ENCODE data around the gene KLK6.

Gene KLK6

DNA sequence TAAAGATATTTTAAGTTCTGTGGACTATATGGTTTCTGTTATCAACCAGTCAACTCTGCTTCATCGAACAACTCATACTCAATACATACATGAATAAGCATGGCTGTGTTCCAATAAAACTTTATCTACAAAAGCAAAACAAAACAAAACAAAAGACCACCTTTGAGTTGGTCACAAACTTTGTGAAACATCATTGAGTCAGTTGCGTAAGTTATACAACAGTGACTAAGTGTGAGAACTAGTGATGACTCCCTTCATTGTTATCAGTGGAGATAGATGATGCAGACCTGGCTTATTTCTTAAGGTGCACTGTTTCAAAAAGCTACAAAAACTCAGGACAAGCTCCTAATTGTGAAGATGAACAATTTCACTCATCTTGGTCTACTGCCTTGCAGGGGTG, 43.7 kb downstream of the KLK6 start:
- Histone ChIP-seq H3K4me3 (ENCODE audit: low read depth, low read length) (no peak overlapping the region), H3K27ac (ENCODE audit: low read depth, low read length) (no peak overlapping the region), H3K9ac (ENCODE audit: low read length) (no peak overlapping the region), H3K36me3 (ENCODE audit: control insufficient read depth, insufficient read depth, low read length) (no peaks in the 10 kb centered on the region), H3K27me3 (ENCODE audit: control insufficient read depth, insufficient read depth, low read length) (peaks cover 24% of the 10 kb centered on the region), H3K9me3 (ENCODE audit: control insufficient read depth, insufficient read depth, low read depth, low read length) (no peaks in the 10 kb centered on the region), H3K4me1 (ENCODE audit: control insufficient read depth, insufficient read depth, low read length) (peaks cover 10% of the 10 kb centered on the region)

DNA sequence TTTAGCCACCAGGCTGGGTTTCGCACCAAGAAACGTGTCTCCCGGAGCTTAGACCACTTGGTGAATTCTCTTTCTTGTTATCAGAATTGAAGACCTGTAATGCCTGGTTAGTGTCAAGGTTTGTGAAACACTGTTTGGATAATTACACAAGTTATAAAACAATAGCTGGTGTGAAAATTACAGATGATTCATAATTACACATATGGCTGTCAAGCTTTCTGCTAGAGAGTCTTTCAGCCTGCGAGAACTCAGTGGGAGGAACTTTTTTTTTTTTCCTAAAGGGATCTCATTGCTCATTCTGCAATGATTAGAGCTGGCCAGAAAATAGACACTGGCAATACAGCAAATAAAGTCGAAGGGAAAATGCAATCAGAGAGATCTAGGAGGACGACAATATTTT, 44.8 kb downstream of the KLK6 start:
- H3K4me3 ChIP-seq (ENCODE audit: low read depth, low read length), result no peak overlapping the region
- peaks cover 30% of the 10 kb centered on the region for H3K27me3 ChIP-seq (ENCODE audit: control insufficient read depth, insufficient read depth, low read length)
- H3K4me1 ChIP-seq (ENCODE audit: control insufficient read depth, insufficient read depth, low read length), result peaks cover 10% of the 10 kb centered on the region
- no peaks in the 10 kb centered on the region for H3K9me3 ChIP-seq (ENCODE audit: control insufficient read depth, insufficient read depth, low read depth, low read length)
- no peak overlapping the region for H3K9ac ChIP-seq (ENCODE audit: low read length)
- no peaks in the 10 kb centered on the region for H3K36me3 ChIP-seq (ENCODE audit: control insufficient read depth, insufficient read depth, low read length)
- H3K27ac ChIP-seq (ENCODE audit: low read depth, low read length), result no peak overlapping the region

DNA sequence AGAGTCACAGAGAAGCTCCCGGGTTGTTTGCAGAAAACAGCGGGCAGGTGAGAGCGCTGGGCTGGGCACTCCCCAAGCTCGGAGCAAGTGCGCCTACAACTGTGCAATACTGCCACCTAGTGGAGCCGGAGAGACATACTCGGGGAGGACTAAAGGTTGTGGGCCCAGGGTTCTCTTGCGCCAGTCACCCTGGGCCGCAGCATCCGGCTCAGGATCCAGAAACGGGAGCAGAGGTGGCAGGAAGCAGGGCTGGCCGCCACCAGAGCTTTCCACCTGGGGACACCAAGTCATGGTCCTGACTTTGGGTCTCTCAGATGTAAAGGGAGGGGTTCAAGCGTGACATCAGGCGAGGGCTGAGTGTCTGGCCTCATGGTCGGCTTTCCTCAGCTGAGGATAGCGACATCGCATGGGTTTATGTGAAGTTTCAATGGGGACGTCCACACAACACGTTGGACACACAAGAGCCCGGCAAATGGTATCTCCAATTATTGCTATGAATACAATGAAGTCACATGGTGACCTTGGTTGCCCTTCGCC, 47.0 kb downstream of the KLK6 start:
- Histone ChIP-seq H3K27ac (ENCODE audit: low read depth, low read length) (no peak overlapping the region), H3K27me3 (ENCODE audit: control insufficient read depth, insufficient read depth, low read length) (peaks cover 36% of the 10 kb centered on the region), H3K4me3 (ENCODE audit: low read depth, low read length) (no peak overlapping the region), H3K4me1 (ENCODE audit: control insufficient read depth, insufficient read depth, low read length) (peaks cover 10% of the 10 kb centered on the region), H3K36me3 (ENCODE audit: control insufficient read depth, insufficient read depth, low read length) (no peaks in the 10 kb centered on the region), H3K9ac (ENCODE audit: low read length) (no peak overlapping the region), H3K9me3 (ENCODE audit: control insufficient read depth, insufficient read depth, low read depth, low read length) (no peaks in the 10 kb centered on the region)

DNA sequence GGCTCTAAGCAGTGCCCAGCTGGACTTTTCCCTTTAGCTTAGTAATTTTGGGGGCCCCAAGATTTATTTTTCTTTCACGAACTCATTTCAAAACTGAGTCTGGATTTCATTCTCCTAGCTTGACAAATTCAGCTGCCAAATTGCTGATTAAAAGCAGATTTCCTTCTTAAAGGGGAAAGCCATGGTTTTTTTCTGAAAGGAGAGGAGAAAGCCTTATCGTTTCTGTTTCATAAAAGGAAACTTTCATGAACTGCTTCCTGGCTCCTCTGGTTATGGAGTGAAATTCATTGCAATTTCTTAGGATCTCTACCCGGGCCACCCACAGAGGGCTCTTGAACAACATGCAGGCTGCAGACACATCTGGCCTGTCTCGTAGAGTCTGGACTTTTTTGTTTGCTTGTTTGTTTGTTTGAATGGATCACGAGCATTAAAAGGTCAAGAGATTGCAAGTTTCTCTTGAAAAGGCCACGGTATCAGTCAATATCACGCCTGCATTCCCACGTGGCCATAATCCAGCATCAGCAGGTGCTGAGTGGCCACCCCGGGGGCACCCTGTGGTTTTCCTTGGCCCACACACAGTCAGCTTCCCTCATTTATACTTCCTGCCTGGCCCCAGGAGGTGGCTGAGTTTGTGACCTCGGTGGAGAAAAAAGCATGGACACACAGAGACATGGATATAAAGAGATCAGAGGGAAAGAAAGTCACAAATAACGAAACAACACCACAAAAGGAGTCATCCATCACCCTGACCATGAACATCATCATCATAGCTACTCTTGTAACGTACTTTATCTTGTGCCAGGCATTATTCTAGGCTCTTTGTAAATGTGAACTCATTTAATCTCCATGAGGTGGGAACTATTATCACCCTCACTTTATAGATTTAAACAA, 47.7 kb downstream of the KLK6 start:
- no peak overlapping the region for H3K4me3 ChIP-seq (ENCODE audit: low read depth, low read length)
- no peaks in the 10 kb centered on the region for H3K36me3 ChIP-seq (ENCODE audit: control insufficient read depth, insufficient read depth, low read length)
- peaks cover 10% of the 10 kb centered on the region for H3K4me1 ChIP-seq (ENCODE audit: control insufficient read depth, insufficient read depth, low read length)
- H3K27me3 ChIP-seq (ENCODE audit: control insufficient read depth, insufficient read depth, low read length), result peaks cover 43% of the 10 kb centered on the region
- H3K9me3 ChIP-seq (ENCODE audit: control insufficient read depth, insufficient read depth, low read depth, low read length), result no peaks in the 10 kb centered on the region
- no peak overlapping the region for H3K9ac ChIP-seq (ENCODE audit: low read length)
- H3K27ac ChIP-seq (ENCODE audit: low read depth, low read length), result no peak overlapping the region

DNA sequence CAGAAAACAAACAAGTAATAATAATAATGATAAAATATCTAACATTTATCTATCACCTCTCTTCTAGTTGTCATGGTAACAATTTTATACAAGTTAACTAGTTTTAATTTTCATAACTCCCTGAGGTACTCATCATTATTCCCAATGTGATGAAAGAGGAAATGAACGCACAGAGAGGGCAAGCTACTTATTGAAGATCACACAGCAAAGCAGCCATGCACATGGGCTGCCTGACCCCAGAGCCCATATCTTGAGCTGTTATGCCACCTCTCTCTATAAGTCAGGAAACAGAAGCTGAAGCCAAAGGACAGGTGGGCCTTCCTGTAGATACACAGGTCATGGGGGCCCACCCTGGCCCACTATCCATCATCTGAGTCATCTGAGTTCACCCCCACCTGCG, 53.3 kb downstream of the KLK6 start:
- H3K9me3 ChIP-seq (ENCODE audit: control insufficient read depth, insufficient read depth, low read depth, low read length), result no peaks in the 10 kb centered on the region
- H3K9ac ChIP-seq (ENCODE audit: low read length), result no peak overlapping the region
- no peak overlapping the region for H3K4me3 ChIP-seq (ENCODE audit: low read depth, low read length)
- H3K4me1 ChIP-seq (ENCODE audit: control insufficient read depth, insufficient read depth, low read length), result 0 out of 2 replicates have a peak, but pooled peaks cover 3% of the 10 kb centered on the region
- H3K27me3 ChIP-seq (ENCODE audit: control insufficient read depth, insufficient read depth, low read length), result peaks cover 83% of the 10 kb centered on the region
- H3K27ac ChIP-seq (ENCODE audit: low read depth, low read length), result no peak overlapping the region
- H3K36me3 ChIP-seq (ENCODE audit: control insufficient read depth, insufficient read depth, low read length), result no peaks in the 10 kb centered on the region

DNA sequence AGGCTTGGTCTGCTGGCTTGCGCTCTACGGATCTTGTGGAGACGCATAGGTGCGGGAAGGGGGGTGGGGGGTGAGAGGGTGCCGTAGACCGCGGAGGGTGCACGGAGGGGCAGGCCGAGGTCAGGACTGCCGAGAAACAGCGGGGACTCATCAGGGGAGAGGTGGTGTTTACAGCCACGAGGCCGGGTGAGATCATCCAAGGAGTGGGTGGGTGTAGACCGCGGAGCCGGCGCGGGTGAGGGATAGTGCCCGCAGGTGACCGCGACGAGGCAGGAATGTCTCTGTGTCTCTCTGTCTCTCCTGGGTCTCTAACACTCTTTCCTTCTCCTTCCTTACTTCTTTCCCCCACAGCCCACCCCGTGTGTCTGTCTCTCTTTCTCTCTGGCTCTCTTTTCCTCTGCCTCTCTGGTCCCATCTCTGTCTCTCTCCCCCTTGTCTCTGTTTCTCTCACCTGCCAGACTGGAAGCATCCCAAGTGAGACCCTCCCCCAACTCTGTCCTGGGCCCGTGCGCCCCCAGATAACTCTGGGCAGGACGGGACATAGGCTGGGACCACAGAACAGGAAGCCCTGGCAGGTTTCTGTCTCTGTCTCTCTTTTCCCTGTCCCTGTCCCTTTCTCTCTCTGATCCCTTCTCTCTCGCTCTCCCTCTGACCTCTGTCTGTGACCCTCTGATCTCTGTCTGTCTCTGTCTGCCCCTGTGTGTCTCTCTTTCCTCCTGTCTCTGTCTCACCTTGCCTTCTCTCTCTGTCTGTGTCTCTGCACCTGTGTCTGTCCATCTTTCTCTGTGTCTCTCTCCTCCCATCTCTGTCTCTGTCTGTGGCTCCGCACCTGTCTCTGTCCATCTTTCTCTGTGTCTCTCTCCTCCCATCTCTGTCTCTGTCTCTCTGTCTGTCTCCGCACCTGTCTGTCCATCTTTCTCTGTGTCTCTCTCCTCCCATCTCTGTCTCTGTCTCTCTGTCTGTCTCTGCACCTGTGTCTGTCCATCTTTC, 56.4 kb downstream of the KLK6 start:
- Histone ChIP-seq H3K27ac (ENCODE audit: low read depth, low read length) (no peak overlapping the region), H3K9ac (ENCODE audit: low read length) (no peak overlapping the region), H3K36me3 (ENCODE audit: control insufficient read depth, insufficient read depth, low read length) (no peaks in the 10 kb centered on the region), H3K9me3 (ENCODE audit: control insufficient read depth, insufficient read depth, low read depth, low read length) (no peaks in the 10 kb centered on the region), H3K4me1 (ENCODE audit: control insufficient read depth, insufficient read depth, low read length) (peaks cover 7% of the 10 kb centered on the region; the same call in 1 of the 2 replicates), H3K4me3 (ENCODE audit: low read depth, low read length) (peak overlapping the region; percentile 45), H3K27me3 (ENCODE audit: control insufficient read depth, insufficient read depth, low read length) (peaks cover 87% of the 10 kb centered on the region)

DNA sequence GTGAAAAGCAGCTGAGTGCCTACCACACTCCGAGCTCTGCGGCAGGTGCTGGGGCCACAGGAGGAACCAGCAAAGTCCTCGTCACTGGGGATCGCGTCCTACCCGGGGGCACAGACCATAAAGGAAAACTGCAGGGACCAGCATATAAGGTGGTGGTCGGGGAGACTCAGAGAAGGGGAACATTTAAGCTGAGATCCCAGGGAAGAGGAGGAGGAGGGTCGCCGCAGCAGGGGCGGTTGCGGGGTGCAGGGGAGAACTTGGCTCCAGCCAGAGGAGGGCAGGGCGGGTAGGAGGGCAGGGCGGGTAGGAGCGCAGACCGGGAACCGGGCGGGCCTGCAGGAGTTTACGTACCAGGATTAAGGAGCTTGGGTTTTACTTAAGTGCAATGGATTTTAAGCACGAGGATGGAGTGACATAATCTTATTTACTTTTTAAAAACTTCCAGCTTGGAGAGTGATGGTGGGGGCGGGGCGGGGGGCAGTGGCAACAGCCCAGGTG, 57.2 kb downstream of the KLK6 start:
- Histone ChIP-seq H3K4me3 (ENCODE audit: low read depth, low read length) (peak overlapping the region; percentile 45), H3K36me3 (ENCODE audit: control insufficient read depth, insufficient read depth, low read length) (no peaks in the 10 kb centered on the region), H3K9me3 (ENCODE audit: control insufficient read depth, insufficient read depth, low read depth, low read length) (no peaks in the 10 kb centered on the region), H3K9ac (ENCODE audit: low read length) (no peak overlapping the region), H3K27me3 (ENCODE audit: control insufficient read depth, insufficient read depth, low read length) (peaks cover 92% of the 10 kb centered on the region), H3K4me1 (ENCODE audit: control insufficient read depth, insufficient read depth, low read length) (peaks cover 7% of the 10 kb centered on the region; the same call in 1 of the 2 replicates), H3K27ac (ENCODE audit: low read depth, low read length) (no peak overlapping the region)

DNA sequence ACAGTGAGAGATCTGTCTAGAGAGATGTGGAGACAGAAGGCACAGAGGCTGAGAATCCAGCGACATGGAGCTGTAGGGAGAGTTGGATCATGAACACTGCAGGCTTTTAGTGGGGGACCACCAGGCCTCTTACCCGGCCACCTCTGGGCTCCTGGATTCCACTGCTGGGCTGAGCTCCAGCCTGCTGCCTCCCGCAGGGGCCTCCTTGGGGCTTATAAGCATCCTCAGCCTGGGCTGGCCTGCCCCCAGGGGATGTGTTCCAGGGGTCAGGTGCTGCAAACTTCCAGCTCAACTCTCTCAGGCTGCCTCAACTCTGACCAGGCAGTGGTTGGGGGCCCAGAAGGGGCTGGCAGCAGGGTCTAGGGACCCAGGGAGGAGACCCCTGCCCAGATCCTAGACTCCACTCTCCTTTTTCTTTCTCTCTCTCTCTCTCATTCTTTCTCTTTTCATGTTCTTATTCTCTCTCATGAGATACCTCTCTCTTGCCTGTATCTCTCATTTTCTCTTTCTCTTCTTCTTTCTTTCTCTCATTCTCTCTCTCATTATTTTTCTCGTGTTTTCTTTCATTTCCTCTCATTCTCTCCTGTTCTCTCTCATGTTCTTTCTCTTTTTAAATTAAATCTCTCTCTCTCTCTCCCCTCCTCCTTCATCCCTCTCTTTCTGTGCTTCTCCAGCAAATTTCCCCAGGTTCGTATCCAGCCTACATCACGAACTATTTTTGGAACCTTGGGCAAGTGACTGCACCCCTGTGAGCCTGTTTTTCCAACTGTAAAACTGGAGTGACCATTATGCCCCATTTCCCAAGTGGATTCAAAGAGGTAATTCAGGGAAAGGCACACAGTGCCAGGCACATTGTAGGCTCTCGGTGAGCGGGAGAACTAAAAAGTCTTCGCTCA, 57.9 kb downstream of the KLK6 start, which contains the start of gene KLK4:
Gene KLK4, minus strand, starts transcription at position 190 of the 896 bp plus-strand sequence. CDS start 657 bp downstream, outside the sequence.
- H3K4me1 ChIP-seq (ENCODE audit: control insufficient read depth, insufficient read depth, low read length), result peaks cover 7% of the 10 kb centered on the region; the same call in 1 of the 2 replicates
- no peaks in the 10 kb centered on the region for H3K9me3 ChIP-seq (ENCODE audit: control insufficient read depth, insufficient read depth, low read depth, low read length)
- H3K27ac ChIP-seq (ENCODE audit: low read depth, low read length), result no peak within 1 kb of the TSS
- H3K4me3 ChIP-seq (ENCODE audit: low read depth, low read length), result no peak within 1 kb of the TSS
- H3K36me3 ChIP-seq (ENCODE audit: control insufficient read depth, insufficient read depth, low read length), result no peaks in the 10 kb centered on the region
- peaks cover 89% of the 10 kb centered on the region for H3K27me3 ChIP-seq (ENCODE audit: control insufficient read depth, insufficient read depth, low read length)
- H3K9ac ChIP-seq (ENCODE audit: low read length), result no peak within 1 kb of the TSS

DNA sequence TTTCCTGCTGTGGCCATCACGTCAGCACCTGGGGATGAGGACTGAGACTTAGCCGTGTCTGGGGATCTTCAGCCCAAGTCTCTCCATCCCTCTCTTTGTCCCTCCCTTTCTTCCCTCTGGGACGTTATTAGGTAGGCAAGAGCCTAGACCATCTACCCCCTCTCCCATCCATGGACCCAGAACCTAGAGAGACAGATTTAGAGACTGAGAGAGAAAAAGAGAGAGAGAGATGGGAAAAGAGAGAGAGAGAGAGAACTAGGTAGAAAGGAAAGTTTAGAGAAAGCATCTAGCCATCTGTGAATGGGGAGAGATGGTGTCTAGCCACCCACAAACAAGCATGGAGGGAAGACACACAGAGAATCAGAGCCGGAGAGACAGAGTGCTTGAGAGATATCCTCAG, 58.7 kb downstream of the KLK6 start:
- no peak overlapping the region for H3K27ac ChIP-seq (ENCODE audit: low read depth, low read length)
- H3K4me1 ChIP-seq (ENCODE audit: control insufficient read depth, insufficient read depth, low read length), result peaks cover 7% of the 10 kb centered on the region; the same call in 1 of the 2 replicates
- H3K9ac ChIP-seq (ENCODE audit: low read length), result no peak overlapping the region
- H3K9me3 ChIP-seq (ENCODE audit: control insufficient read depth, insufficient read depth, low read depth, low read length), result no peaks in the 10 kb centered on the region
- no peaks in the 10 kb centered on the region for H3K36me3 ChIP-seq (ENCODE audit: control insufficient read depth, insufficient read depth, low read length)
- H3K27me3 ChIP-seq (ENCODE audit: control insufficient read depth, insufficient read depth, low read length), result peaks cover 82% of the 10 kb centered on the region
- H3K4me3 ChIP-seq (ENCODE audit: low read depth, low read length), result no peak overlapping the region
